HG02623 (cell line): ENCODE results near the gene TMEM92.
"Not testable (repeated sequence)": the region's sequence is repeated elsewhere in the genome, so short reads cannot be mapped to it uniquely, and the experiment has no call there.

ENCODE experiments used
- ATAC-seq: cut with Tn5 transposase; IDR thresholded peaks from one replicate; pipeline ENCODE4 v1.9.1; 2021; ENCODE audit warnings: moderate library complexity; ENCODE audit not compliant: unreplicated experiment

Gene TMEM92

DNA sequence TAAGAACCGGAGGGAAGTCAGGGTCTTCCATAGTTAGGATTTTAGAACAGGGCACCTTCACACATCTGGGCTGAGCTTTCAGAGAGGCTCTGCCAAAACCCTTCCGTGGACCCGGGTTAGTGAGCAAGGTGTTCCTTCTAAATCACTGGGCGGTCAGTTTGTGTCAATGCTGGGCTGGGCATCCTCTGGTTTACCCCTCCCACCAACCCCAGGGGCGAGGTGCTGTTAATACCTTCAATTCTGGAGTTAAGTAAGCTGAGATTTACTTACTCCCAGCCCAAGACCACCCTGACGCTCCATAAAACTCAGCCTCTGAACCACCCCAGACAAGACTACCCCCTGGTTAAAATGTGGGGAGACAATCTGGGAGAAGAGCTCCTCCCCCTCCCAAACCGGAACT lies 1.0 kb downstream of the TMEM92 start:
- no peak for ATAC-seq

DNA sequence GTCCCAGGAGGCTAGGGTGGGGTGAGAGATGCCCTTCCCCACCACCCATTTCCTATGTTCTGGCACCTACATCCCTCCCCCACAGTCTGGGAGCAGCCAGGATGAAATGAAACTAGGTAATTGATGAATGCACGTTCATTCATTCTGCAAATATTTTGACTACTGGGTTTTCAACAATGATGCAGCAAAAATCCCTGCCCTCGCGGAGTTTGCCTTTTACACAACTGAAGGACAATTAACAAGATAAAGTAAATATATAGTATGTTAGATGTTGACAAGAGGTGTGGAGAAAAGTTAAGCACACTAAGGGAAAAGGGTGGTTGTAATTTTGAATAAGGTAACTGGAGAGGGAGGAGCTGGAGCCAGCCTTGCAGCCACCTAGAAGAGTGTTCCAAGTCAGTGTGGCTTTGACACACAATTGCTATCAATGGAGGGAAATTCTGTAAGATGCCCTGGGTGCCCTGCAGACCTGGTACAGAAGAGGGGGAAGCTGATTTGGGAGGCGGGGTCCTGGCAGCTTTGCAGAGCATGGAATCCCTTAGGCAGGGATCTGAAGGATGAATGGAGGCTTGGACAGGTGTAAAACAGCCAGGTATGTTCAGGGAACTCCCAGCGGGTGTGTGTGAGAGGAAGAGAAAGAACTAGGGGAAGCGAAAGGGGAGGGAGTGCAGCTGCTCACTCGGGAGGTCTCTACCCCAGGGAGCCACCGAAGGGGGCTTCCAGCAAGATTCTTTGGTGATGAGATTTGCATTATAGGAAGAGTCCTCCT lies 2.5 kb downstream of the TMEM92 start:
- ATAC-seq: no peak

- no peak for ATAC-seq
These were observed 3.1 kb downstream of the TMEM92 start for GRCh38 chr17:50277357-50277754.

DNA sequence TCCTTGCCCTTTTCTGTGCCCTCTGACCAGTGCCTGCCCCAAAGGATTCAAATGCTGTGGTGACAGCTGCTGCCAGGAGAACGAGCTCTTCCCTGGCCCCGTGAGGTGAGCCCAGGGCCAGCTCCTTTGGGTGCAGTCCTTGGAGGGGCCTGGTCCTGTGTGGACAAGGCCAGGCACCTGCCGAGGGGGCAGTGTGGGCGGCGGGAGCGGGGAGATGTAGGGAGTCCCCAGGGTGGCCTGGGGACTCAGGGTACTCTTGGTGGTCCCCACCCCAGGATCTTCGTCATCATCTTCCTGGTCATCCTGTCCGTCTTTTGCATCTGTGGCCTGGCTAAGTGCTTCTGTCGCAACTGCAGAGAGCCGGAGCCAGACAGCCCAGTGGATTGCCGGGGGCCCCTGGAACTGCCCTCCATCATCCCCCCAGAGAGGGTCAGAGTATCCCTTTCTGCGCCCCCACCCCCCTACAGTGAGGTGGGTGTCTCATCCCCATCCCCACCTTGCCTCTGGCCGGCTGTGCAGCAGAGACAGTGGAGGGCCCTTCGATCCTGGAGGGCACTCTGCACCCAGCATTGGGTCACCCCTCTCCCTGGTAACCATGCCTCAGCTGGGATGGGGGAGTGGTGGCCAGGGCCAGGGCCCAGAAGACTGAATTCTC lies 4.4 kb downstream of the TMEM92 start:
- ATAC-seq: no peak

GRCh38 chr17:50279181-50279526 lies 4.9 kb downstream of the TMEM92 start:
- ATAC-seq: no peak

DNA sequence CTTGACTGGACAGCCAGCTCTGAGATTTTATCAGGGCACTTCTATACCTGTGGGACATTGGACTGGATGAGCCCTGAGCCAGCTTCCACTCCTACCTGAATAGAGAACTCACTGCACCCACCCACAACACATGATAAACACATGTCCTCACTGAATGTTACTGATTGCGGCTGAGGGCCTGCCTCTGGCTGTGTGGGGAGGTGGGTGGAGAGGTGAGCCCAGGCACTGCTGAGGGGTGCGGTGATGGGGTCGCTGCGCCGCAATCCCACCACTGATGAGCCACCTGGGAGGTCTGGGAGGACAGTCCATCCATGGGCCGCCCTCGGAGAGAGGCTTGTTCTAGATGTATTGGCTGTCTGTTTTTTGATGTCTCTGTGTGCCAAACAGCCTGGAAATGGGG lies 5.4 kb downstream of the TMEM92 start:
- ATAC-seq: no peak

GRCh38 chr17:50280068-50280467 lies 5.8 kb downstream of the TMEM92 start:
- no peak for ATAC-seq

GRCh38 chr17:50280801-50281441 lies 6.7 kb downstream of the TMEM92 start:
- ATAC-seq: no peak

DNA sequence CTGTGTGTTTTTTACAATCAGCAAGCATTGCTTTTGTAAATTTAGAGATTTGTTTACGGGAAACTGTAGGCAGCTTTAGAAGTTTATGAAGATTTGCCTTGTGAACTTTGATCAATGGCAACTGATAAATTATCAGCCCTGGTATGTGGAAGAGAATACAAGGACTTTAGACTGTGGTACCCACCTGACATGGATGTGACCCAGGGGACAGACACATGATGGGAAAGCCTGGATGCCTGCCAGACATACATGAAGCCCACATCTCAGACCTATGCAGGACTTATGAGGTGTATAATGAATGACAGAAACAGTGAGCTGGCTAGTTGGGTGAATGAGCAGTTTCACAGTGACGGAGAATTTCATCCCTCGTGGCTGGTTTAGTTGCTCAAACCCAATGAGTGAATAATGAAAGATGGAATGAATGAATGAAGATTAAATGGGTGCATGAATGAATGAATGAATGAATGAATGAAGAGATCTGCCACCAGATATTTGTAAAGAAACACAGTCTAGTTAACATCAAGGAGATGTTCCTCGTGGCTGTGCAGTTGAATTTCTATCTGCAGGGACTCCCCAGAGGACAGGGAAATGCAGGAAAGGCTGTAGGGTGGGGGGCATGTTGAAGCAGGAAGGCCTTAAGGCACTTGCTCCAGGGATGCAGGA lies 7.6 kb downstream of the TMEM92 start:
- ATAC-seq: no peak

DNA sequence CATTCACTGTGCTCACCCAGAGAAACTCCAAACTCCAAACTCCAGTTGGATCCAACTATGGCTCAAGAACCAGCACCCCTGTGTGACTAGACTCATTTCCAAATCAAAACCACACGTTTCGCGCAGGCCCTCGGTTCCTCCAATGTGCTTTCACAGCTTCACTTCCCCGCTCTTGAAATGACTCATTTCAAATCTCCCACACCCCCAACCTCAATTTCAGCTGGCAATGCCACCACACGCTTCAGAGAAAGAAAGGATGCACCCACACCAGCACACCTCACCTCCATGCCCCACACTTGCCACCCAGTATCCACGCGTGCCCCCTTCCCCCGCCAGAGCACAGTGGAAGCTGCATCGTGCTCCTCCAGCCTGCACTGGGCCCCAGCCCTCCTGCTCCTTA lies 9.0 kb downstream of the TMEM92 start:
- no peak for ATAC-seq

DNA sequence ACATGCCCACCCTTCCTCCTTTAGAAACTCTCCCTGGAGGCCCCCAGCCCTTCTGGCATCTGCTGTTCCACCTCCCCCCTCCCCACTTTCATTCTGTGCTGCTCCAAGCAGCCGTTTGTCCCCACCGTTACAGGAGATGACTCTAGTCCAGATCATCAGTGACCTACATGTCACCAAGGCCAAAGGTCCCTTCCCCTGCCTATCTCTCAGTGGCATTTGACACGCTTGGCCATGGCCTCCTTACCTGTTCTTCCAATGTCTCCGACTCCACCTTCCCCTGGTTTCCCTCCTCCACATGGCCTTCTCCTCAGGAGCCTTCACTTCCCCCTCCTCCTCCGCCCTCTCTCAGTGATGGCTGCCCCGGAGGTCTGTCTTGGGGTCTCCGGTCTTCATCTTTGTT lies 9.4 kb downstream of the TMEM92 start:
- ATAC-seq: no peak

GRCh38 chr17:50285941-50286340 lies 11.7 kb downstream of the TMEM92 start:
- ATAC-seq: no peak

GRCh38 chr17:50287302-50287701 lies 13.0 kb downstream of the TMEM92 start:
- not testable (repeated sequence) for ATAC-seq

DNA sequence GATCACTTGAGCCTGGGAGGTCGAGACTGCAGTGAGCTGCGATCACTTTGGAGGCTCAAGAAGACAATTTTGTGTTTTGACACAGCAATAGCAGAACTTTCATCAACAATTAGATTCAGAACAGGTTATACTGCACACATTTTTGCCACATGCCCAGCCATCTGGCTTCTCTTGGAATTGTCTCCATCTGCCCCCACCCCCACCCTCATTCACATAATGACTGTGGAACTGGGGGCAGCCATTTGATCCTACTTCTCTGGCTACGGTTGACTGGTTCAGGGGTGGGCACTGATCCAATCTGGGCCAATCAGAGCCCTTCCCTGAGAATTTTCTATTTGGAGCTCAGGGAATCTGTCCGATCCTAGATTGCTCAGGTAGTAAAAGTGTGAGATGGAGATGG lies 14.0 kb downstream of the TMEM92 start:
- ATAC-seq: no peak

DNA sequence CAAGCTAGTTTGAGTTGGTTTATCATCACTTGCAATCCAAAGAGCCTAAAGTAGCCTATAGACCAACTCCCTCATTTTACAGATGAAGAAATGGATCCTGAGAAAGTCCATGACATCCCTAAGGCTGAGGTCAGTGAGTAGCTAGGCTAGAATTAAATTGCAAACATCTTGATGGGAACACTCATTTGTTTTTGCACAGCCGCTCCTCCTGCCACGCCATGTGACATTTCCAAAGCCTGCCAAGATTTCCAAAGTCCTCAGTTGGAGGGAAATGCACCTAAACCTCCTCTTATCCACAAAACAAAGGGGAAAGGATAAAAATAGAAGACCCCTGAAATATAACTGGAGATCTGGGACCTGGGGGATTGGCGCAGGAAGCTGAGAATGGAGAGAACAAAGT lies 15.0 kb downstream of the TMEM92 start:
- no peak for ATAC-seq

- ATAC-seq: no peak
These were observed 15.9 kb downstream of the TMEM92 start for GRCh38 chr17:50289991-50290702.

DNA sequence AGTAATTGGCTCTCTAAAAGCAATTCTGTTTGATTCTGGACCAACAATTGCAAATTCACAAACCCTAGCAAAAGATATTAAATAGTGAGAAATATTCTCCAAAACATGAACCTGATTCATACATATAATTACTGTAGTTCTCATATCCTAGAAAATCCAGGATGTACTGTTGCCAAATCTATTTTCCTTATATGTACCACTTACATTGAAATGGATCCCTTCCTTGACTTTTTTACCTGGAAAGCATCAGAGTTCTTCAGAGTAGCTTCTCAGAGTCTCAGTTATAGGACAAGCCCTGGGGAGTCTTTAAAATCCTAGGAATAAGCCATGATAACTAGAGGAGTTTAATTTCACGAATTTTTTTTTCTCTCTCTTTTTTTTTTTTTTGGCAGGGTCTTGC lies 16.7 kb downstream of the TMEM92 start:
- no peak for ATAC-seq

DNA sequence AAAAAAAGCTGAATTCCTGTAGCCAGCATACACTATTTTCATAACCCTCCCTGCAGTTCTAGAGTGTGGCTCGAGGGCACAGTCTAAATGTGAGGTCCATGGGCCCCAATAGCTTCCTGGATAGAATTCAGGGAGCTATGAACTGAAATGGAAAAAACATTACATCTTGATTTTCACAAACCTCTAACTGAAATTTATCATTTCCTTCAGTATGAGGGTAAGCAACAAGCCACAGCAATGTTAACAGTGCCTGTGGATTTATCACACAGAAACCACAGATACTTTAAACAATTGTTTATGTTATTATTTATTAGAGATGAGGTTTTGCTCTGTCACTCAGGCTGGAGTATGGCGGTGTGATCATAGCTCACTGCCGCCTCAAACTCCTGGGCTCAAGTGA lies 18.2 kb downstream of the TMEM92 start:
- no peak for ATAC-seq

GRCh38 chr17:50295021-50295420 lies 20.8 kb downstream of the TMEM92 start:
- ATAC-seq: no peak

- ATAC-seq: no peak
These were observed 23.2 kb downstream of the TMEM92 start for GRCh38 chr17:50297407-50297865.

DNA sequence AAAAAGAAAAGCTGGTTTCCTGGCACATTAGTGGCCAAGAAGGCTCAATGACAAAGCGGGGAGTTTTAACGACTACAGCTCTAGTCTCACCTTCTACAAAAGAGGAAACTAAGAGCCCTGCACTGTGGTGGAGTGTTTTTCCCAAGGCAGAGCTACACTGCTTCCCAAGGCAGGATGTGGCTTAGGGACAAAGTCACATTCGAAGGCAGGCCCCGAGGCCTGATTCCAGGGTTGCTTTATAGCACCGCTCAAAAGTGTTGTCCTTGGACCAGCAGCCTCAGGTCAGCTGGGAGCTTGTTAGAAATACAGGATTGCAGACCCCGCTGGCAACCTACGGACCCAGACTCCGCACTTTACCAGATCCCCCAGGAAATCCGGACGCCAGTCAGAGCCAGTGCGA lies 23.8 kb downstream of the TMEM92 start:
- ATAC-seq: no peak
